ENCODE results near the gene C2CD2L. TPM values are rescaled to one million over a fixed set of nuclear protein-coding genes. Genes with fewer than 3 reads are reported as not detected.
"Not testable (repeated sequence)": the region's sequence is repeated elsewhere in the genome, so short reads cannot be mapped to it uniquely, and the experiment has no call there.

The C2CD2L gene
- polyA plus RNA-seq, 4 donors, result 10.3 to 15.6 (median 11.3) TPM

DNA sequence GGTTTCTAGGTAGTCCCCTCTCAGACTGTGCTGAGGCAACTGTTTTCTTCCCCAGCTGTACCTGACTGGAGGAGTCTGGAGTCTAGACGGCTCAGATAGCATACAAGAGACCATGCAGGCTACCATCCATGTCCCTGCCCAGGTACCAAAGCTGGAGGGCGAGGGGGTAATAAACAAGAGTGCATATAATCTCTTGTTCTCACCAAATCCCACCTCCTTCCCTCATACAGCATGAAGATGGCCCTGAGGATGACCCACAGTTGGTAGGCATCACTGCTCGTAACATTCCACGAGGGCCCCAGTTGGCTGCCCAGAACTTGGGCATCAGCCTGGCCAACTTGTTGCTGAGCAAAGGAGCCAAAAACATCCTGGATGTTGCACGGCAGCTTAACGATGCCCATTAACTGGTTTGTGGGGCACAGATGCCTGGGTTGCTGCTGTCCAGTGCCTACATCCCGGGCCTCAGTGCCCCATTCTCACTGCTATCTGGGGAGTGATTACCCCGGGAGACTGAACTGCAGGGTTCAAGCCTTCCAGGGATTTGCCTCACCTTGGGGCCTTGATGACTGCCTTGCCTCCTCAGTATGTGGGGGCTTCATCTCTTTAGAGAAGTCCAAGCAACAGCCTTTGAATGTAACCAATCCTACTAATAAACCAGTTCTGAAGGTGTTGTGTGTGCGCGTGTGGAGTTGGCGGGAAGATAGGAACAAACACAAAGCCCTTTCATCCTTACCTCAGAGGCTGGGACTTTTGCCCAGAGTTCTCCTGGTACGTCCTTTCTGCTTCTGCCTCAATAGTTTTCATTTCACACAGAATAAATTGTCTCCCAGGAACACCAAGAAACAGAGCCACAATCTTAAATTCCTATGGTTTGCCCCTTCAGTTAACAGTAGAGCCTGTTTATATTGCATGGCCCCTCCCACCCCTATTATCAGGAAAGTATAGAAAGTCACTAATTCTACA is 14.0 kb upstream of the C2CD2L start:
- DNase-seq (ENCODE audit: low read depth in 4 of 4, low spot score in 3 of 4), result no peak

DNA sequence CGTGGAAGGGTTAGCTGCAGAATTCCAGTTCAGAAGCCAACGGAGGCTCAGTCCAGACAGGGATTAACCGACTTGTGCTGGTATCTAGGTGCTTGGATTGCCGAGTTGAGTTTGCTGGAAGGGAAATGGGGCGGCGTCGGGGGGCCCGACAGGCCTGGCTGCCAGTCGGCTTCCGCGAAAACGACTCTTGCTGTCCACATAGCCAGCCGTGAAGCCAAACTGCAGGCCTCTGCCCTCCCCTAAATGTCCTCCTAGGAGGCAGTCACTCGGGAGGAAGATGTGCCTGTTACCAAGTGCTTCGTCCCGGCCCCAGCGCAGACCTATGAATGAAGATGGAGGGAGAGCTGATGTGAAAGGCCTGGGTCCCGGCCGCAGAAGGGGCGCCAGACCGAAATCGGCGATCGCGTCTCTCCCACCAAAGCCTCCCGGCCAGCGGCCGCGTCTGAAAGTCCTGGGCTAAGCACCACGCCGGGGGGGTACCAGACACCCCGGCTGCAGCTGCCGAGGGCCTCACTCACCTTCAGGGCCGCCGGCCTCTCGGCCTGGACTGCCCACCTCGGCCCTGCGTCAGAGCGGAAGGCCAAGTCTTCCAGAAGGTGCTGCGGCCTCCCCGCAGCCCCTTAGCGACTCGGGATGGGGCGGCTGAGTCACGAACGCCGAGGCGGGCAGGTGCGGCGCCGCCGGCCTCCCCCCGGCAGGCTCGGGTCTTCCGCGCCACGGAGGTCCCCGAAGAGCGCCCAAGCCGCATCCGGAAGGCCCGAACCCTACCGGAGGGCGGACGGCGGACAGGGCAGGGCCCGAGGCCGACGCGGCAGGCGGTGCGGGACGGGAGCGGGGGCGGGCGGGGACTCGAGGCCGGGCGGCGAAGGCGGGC is 13.0 kb upstream of the C2CD2L start:
- no peak for DNase-seq (ENCODE audit: low read depth in 4 of 4, low spot score in 3 of 4)

DNA sequence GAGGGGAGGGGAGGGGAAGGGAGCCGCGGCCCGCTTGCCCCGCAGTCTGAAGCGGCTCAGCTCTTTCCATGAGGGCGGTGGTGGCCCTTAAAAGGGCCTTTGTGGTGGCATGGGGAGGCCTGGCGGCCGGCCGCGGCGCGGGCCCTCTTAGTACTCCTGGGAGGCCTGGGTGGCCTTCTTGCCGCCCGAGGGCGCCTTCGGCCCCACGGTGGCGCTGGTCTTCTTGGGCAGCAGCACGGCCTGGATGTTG is 12.4 kb upstream of the C2CD2L start:
- peak in 2 of 4 donors; percentile 62 for DNase-seq (ENCODE audit: low read depth in 4 of 4, low spot score in 3 of 4)

DNA sequence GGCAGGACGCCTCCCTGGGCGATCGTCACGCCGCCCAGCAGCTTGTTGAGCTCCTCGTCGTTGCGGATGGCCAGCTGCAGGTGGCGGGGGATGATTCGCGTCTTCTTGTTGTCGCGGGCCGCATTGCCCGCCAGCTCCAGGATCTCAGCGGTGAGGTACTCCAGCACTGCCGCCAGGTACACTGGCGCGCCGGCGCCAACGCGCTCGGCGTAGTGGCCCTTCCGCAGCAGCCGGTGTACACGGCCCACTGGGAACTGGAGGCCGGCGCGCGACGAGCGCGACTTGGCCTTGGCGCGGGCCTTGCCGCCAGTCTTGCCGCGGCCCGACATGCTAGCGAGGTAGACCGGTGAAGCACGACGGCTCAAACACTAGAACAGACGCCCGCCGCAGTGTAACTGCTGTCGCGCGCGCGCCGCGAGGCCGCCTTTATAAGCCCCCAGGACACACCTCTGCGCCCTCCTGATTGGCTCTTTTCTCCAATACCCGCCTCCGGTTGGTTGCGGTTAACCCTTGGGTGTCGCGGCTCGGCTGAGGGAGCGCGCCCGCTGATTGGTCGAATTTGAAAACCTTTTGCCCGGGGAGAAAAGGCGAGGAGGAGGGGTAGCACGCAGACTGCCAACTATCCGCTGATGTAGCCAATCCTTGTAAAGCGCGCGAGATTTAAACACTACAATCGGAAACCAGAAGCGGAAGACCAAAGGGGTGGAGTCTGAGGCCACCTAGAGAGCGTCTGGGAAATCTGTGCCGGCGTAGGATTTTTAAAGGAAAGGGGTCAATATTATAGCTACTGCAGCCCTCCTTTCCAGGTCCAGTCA is 11.9 kb upstream of the C2CD2L start:
- DNase-seq (ENCODE audit: low read depth in 4 of 4, low spot score in 3 of 4), result peak; percentile 98 to 100 (median 99)

DNA sequence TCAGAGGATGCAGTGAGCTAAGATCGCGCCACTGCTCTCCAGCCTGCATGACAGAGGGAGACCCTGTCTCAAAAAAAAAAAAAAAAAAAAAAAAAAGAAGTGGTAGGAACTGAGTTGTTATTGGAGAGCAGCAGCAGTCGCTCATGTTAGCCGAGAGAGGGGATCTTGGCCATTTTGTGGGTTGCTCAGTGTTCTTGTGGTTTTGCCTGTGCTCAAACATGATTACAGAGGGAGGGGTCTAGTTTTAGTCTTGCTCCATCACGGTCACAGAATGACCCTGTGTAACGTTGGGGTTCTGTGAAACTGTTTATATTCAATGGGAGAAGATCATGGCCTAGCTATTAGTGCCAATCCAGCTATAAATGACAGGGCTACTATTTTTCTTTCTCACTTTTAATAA is 7.4 kb upstream of the C2CD2L start:
- DNase-seq (ENCODE audit: low read depth in 4 of 4, low spot score in 3 of 4), result no peak

DNA sequence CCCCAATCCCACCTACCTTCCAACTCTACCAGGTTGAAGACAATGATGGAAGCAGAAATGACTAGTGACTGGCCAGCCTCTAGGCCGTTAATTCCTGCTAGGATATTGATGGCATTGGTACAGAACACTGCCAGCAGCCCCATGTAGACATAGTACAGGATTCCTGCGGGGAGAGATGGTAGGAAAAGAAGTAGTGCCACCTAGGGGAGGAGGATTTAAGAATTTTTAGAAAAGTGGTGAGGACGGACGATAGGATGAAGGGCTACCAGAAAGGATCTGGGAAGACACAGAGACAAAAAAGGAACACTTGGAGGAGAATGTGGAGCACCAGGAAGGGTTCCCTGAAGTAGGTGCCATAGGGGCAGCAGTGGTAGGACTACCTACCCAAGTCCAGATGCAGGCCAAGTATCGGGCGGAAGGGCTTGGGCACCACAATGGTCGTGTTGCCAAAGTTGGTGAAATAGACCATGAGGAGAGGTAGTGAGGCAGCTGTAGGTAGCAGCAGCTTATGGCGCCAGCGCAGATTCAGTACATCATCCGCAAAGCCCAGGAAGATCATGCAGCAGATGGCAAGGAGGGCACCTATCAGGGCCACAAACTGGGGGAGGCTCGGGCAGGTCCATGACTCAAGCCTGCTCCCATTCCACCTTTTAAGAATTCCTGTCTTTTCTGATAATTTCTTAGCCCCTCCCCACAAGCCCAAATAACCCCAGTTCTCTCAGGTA is 6.7 kb upstream of the C2CD2L start:
- no peak for DNase-seq (ENCODE audit: low read depth in 4 of 4, low spot score in 3 of 4)

DNA sequence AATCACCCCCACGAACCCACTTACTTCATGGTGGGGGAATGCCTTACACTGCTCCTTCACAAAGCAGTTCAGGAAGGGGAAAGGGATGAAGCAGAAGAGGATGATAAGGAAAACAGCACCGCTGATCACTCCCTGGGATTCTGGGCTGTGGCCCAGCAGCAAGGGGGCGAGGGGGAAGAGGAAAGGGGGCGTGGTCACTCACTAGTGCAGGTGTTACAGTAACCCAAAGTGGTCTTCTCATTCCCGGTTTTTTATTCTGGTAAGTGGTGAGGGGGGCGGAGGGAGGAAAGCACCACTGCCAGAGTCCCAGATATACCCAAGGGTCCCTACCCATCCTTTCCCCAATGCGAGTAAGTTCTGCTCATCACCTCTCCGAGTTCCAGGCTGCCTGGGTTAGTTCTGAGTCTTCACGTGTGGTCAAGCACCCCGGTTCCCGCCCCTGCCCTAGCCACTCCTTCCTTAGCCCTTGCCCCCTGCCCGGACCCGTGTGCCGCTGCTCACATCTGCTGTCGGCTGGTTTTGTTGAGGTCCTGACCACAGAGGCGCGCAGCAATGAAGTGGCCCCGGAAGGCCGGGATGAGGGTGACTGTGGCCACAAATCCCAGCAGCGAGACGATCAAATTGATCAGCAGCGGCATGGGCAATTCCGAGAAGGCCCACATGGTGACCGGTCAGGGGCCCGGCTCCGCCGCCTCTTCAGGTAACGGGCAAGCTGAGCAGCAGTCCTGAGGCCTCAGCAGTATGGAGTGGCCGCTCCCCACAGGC is 6.0 kb upstream of the C2CD2L start:
- DNase-seq (ENCODE audit: low read depth in 4 of 4, low spot score in 3 of 4), result no peak

DNA sequence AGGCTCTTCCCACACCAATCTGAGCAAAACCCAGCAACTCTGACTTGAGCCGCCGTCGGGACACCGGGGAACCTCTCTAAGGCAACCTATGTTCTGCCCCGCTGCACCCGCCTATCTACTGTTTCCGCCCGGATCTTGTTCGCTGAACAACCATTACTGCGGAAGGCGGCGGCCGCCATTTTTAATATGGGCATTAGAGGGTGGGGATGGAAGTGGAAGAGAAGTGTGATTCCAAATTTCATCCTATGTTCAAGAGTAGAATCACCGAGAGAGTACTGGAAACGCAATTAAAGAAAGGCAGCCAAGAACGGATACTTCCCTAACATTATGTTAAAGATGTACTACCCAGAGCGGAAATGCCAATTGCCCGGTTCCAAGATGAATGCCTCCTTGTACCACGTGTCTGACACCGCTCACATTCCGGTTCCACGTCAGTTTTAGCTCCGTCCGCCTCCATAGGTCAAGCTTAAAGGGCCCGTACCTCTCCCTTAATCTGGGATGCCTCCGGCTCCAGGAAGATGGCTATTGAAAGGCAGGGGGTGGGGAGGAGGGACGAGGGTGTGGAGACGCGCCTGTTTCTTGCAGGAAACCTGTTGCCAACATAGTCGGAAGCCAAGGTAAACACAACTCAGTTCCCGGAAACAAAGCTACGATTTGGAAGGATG is 5.3 kb upstream of the C2CD2L start, which contains the start of gene DPAGT1:
Gene DPAGT1, minus strand, starts transcription at position 95 of the 665 bp plus-strand sequence. CDS start 198 bp downstream, outside the sequence.
- peak; percentile 88 to 93 (median 92) for DNase-seq (ENCODE audit: low read depth in 4 of 4, low spot score in 3 of 4)

DNA sequence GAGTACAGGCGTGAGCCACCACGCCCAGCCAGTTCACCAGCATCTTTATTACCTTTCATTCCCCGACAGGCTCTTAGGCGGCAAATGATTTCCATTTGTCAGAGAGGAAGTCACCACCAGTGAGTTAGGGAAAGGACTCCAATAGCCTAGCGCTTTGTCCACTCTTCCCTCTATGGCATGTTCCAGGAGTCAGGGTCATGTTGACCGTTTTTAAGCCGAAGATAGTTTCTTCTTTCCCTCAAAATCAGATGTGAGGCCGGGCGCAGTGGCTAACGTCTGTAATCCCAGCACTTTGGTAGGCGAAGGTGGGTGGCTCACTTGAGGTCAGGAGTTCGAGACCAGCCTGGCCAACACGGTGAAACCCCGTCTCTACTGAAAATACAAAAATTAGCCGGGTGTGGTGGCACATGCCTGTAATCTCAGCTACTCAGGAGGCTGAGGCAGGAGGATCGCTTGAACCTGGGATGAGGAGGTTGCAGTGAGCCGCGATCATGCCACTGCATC is 3.9 kb upstream of the C2CD2L start:
- not testable (repeated sequence) for DNase-seq (ENCODE audit: low read depth in 4 of 4, low spot score in 3 of 4)

DNA sequence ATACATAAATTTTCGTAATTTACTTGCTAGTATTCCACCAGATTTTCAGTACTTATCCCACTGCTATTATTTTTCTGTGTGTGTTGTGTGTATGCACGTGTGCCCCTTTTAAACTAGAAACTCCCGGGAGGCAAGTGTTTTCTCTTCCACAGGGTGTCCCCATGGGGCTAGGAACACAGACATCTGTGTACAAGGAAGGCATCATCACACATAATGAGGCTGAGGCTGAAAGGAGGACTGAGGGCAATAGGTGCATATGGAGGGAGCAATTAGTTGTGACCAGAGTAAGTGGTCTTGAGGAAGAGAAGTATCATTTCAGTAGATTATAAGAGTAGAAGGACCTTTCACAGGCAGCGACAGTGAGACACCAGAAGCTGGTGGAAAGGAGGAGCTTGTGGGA is 3.4 kb upstream of the C2CD2L start:
- no peak for DNase-seq (ENCODE audit: low read depth in 4 of 4, low spot score in 3 of 4)

DNA sequence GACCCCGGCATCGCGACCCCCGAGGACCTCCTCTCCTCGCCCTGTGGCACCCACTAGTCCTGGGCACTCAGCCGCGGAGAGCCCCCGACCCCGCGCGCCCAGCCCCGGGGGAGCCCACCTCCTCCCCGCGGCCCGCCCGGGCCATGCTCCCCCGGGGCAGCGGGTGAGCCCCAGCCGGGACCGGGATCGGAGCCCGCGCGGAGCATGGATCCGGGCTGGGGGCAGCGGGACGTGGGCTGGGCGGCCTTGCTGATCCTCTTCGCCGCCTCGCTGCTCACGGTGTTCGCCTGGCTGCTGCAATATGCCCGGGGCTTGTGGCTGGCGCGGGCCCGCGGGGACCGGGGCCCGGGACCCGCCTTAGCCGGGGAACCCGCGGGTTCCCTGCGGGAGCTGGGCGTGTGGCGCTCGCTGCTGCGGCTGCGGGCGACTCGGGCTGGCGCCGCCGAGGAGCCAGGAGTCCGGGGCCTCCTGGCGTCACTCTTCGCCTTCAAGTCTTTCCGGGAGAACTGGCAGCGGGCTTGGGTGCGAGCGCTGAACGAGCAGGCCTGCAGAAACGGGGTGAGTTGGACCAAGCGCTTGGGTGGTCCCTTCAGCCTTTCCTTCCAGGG is 498 bp downstream of the C2CD2L start:
- no peak for DNase-seq (ENCODE audit: low read depth in 4 of 4, low spot score in 3 of 4)

DNA sequence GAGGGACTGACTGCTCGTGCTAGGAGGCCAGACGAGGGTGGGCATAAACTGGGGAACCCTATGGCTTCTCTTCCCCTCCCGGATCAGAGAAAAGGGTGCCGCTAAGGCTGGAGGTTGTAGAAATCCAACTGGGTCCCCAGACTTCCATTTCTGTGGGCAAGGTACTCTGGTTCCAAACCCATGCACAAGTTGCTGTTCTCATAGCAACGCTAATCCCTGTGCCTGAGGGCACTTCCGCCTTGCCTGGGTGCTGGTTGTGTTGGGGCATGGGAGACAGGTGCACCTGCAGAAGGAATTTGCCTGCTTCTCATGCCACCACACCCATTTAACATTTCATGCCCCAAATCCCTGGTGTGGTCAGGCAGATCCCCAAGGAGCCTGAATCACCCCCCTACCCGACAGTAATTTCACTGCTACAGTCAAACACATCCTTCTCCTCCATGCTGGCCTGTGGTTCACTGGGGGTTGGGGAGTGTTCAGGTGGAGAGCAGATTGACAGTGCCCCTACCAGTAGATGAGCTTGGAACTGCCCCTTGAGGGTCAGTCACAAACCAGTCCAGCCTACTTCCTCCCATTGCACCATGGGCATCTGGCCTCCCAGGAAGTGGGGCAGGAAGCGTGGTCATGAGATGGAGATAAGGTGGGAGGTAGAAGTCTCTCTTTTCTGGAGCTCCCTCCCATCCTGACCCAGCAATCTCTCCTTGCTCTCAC is 1.2 kb downstream of the C2CD2L start:
- no peak for DNase-seq (ENCODE audit: low read depth in 4 of 4, low spot score in 3 of 4)

DNA sequence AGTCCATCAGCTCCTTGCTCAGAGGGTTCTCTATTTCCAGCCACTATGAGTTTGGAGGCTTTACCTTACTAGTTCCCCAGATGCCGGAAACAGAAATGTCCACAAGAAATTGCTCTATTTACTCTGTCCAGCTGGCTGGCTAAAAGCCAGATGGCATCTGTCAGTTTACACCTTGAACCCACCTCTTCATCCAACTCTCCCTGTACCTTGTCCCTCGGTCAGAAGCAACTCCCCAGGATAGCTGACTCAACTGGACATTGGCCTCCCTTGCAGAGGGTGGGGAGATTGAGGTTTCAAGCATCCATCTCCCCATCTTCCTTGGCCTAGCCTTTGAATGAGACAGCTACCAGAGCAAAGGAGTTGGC is 1.7 kb downstream of the C2CD2L start:
- no peak for DNase-seq (ENCODE audit: low read depth in 4 of 4, low spot score in 3 of 4)

DNA sequence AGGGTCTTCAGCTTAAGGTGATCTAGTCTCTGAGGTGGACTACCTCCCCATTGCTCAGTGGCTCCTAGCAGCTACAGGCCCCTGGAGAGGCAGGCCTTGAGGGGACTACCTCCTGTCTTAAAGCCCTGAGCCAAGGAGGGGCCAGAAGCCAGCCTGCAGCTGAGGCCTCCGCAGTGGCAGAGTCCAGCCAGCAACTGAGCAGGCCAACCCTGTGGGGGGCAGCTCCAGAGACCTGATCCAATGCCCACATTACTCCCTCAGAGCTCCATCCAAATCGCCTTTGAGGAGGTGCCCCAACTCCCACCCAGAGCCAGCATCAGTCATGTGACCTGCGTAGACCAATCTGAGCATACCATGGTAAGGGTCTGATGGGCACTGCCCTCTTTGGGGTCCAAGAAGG is 2.7 kb downstream of the C2CD2L start:
- DNase-seq (ENCODE audit: low read depth in 4 of 4, low spot score in 3 of 4), result no peak

DNA sequence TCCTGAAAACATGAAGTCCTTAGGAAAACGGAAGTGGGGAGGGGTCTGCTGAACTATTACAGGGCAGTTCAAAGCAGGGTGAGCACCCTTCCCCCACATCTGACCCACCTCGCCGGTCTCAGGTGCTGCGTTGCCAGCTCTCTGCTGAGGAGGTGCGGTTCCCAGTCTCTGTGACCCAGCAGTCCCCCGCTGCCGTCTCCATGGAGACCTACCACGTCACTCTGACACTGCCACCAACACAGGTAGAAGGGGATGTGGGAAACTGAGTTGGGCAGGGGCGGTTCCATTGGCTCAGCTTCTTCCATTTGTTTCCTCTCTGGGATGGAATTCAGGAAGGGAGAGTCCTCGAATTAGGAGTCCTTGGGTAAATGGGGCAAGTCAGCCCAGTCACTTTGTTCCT is 3.3 kb downstream of the C2CD2L start:
- no peak for DNase-seq (ENCODE audit: low read depth in 4 of 4, low spot score in 3 of 4)

DNA sequence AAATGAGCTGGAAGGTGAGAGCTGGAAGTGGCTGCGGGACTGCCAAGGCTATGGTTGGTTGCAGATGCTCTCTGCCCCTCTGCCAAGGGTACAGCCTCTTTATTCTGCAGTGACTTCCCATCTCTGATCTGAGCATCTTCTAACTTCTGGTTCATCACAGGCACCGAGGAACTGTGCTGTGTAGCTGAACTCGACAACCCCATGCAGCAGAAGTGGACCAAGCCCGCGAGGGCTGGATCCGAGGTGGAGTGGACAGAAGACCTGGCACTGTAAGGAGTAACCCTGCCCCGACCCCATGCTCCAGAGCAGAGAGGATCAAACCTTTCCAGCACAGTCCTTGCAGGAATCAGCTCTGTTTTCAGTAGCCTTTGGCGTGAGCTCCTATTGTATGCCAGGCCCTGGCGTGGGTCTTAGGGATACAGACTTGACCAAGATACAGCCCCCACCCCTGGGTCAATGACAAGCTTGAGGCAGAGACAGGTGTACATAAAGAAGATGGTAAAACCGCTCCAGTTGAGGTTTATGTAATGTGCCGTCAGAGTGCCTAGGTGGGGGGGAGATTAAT is 4.3 kb downstream of the C2CD2L start:
- no peak for DNase-seq (ENCODE audit: low read depth in 4 of 4, low spot score in 3 of 4)

DNA sequence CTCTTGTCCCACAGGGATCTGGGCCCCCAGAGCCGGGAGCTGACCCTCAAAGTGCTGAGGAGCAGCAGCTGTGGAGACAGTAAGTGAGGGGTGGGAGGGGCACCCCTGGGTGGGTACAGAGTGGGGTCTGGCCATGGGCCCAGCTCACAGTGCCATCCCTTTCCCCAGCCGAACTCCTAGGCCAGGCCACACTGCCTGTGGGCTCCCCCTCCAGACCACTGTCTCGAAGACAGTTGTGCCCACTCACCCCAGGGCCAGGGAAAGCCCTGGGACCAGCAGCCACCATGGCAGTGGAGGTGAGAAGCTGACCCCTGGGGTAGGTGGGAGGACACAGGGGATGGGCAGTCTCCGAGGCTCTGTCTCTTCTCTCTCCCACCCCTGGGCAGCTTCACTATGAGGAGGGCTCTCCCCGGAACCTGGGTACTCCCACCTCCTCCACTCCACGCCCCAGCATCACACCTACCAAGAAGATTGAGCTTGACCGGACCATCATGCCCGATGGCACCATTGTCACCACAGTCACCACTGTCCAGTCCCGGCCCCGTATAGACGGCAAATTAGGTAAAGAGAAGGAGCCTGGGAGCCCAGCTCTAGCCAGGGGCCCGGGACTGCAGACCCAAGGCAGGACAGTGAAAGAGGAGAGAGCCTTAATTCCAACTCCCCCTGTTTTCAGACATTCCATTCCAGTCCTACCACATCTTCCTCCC is 5.3 kb downstream of the C2CD2L start:
- DNase-seq (ENCODE audit: low read depth in 4 of 4, low spot score in 3 of 4), result no peak
